ENCODE results near the gene OLFM2. TPM values are rescaled to one million over a fixed set of nuclear protein-coding genes. Genes with fewer than 3 reads are reported as not detected.
A peak's percentile ranks its signal among the peaks of the same experiment; 100 is the strongest.
"Not testable (repeated sequence)": the region's sequence is repeated elsewhere in the genome, so short reads cannot be mapped to it uniquely, and the experiment has no call there.

OLFM2 gene
- total RNA-seq, 1 donor from 2014 or later, result 31.8 TPM

- DNase-seq (ENCODE audit: low read depth), result no peak
Observed at GRCh38 chr19:9943744-9944143, 7.4 kb upstream of the OLFM2 start.

- no peak for DNase-seq (ENCODE audit: low read depth)
Observed at GRCh38 chr19:9941671-9942070, 5.4 kb upstream of the OLFM2 start.

GRCh38 chr19:9941231-9941630 lies 4.9 kb upstream of the OLFM2 start:
- no peak for DNase-seq (ENCODE audit: low read depth)

GRCh38 chr19:9940778-9941177 lies 4.5 kb upstream of the OLFM2 start:
- DNase-seq (ENCODE audit: low read depth), result no peak

- DNase-seq (ENCODE audit: low read depth), result peak; percentile 63
Observed at GRCh38 chr19:9939301-9939913, 3.1 kb upstream of the OLFM2 start.

- no peak for DNase-seq (ENCODE audit: low read depth)
Observed at GRCh38 chr19:9937001-9937411, 691 bp upstream of the OLFM2 start.

GRCh38 chr19:9935506-9936325 lies 599 bp downstream of the OLFM2 start:
- no peak for DNase-seq (ENCODE audit: low read depth)

- peak; percentile 65 for DNase-seq (ENCODE audit: low read depth)
Observed at GRCh38 chr19:9934132-9934950, 2.0 kb downstream of the OLFM2 start.

GRCh38 chr19:9932835-9933234 lies 3.5 kb downstream of the OLFM2 start:
- no peak for DNase-seq (ENCODE audit: low read depth)

GRCh38 chr19:9931629-9932028 lies 4.7 kb downstream of the OLFM2 start:
- DNase-seq (ENCODE audit: low read depth), result no peak

- no peak for DNase-seq (ENCODE audit: low read depth)
Observed at GRCh38 chr19:9923440-9923839, 12.9 kb downstream of the OLFM2 start.

GRCh38 chr19:9922782-9923379 lies 13.4 kb downstream of the OLFM2 start:
- not testable (repeated sequence) for DNase-seq (ENCODE audit: low read depth)

- DNase-seq (ENCODE audit: low read depth), result peak; percentile 46
Observed at GRCh38 chr19:9917321-9917720, 19.0 kb downstream of the OLFM2 start.

GRCh38 chr19:9916719-9917118 lies 19.6 kb downstream of the OLFM2 start:
- DNase-seq (ENCODE audit: low read depth), result no peak

GRCh38 chr19:9914315-9915207 lies 21.8 kb downstream of the OLFM2 start:
- peak; percentile 74 for DNase-seq (ENCODE audit: low read depth)

- no peak for DNase-seq (ENCODE audit: low read depth)
Observed at GRCh38 chr19:9914001-9914314, 22.4 kb downstream of the OLFM2 start.

- DNase-seq (ENCODE audit: low read depth), result no peak
Observed at GRCh38 chr19:9913237-9914000, 22.9 kb downstream of the OLFM2 start.

- DNase-seq (ENCODE audit: low read depth), result no peak
Observed at GRCh38 chr19:9912551-9913236, 23.6 kb downstream of the OLFM2 start.

- DNase-seq (ENCODE audit: low read depth), result no peak
Observed at GRCh38 chr19:9911524-9912185, 24.7 kb downstream of the OLFM2 start.
